ENCODE data around the gene UBE2G1. TPM values are rescaled to one million over a fixed set of nuclear protein-coding genes. Genes with fewer than 3 reads are reported as not detected.

The UBE2G1 gene
- total and polyA plus RNA-seq, 2 of the 8 experiments (the other 6 are each of a cell fraction or from before 2014, with no cell fraction given), result 73.9 to 170 TPM

DNA sequence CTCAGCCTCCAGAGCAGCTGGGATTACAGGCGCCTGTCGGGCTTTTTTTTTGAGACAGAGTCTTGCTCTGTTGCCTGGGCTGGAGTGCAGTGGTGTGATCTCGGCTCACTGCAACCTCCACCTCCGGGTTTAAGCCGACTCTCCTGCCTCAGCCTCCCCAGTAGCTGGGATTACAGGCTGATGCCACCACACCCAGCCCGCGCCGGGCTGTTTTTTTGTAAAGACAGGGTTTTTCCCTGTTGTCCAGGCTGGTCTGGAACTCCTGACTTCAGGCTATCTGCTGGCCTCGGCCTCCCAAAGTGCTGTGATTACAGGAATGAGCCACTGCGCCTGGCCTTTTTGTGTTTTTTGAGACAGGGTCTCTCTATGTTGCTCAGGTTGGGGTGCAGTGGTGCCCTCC is 39.9 kb upstream of the UBE2G1 start:
- no peaks in the 10 kb centered on the region for H3K27me3 ChIP-seq (replicated peaks in 1 of 4; ENCODE audit: control insufficient read depth in 3 of 4, extremely low read depth in 1 of 4, insufficient read depth in 3 of 4, low read length in 3 of 4)
- no peak overlapping the region for H3K9ac ChIP-seq (replicated peaks in 1 of 4; ENCODE audit: extremely low read depth in 1 of 4, low read depth in 3 of 4, low read length in 3 of 4)
- ChIA-PET POLR2A (ENCODE audit: partially characterized antibody) (interaction anchor here (0.6 to 3.6 kb wide), 5 partner anchors 10 to 243 kb away, joined by 3 to 26 read pairs (median 4); partner anchors contain the start of gene UBE2G1), CTCF (ENCODE audit: partially characterized antibody) (interaction anchor here (0.6 to 4.4 kb wide), 7 partner anchors 11 to 190 kb away, joined by 3 to 23 read pairs (median 7); no protein-coding TSS in a partner anchor)
- no peak overlapping the region; the same call in 1 of the 2 replicates for H4K8ac ChIP-seq (ENCODE audit: extremely low read depth, insufficient read depth, low read length)
- no peak overlapping the region for H2BK15ac ChIP-seq (ENCODE audit: low read length)
- H3K4me1 ChIP-seq (replicated peaks in 1 of 4; ENCODE audit: control insufficient read depth in 3 of 4, insufficient read depth in 4 of 4, low read length in 3 of 4), result peaks cover 0 to 3% (median 1%) of the 10 kb centered on the region in 4 experiments; a peak in 1 of 7 replicates
- H2BK20ac ChIP-seq (ENCODE audit: low read length), result no peak overlapping the region
- no peak overlapping the region for H3K27ac ChIP-seq (ENCODE audit: low read depth, low read length)
- 0 out of 2 replicates have a peak overlapping the region, but pooled peaks have one; percentile 0 for H2BK5ac ChIP-seq (ENCODE audit: low read depth, low read length)
- FAIRE-seq, result no peak
- H4K91ac ChIP-seq (replicated peaks; ENCODE audit: insufficient read length, low read length), result no peak overlapping the region
- DNase-seq (ENCODE audit: low read depth in 1 of 2, low spot score in 2 of 2), result no peak
- no peaks in the 10 kb centered on the region for H3K36me3 ChIP-seq (ENCODE audit: control insufficient read depth in 2 of 4, insufficient read depth in 4 of 4, low read length in 3 of 4)
- H3K4me3 ChIP-seq (ENCODE audit: extremely low read depth in 1 of 4, insufficient read depth in 2 of 4, low read depth in 3 of 4, low read length in 4 of 4), result no peak overlapping the region
- no peaks in the 10 kb centered on the region for H3K79me2 ChIP-seq (ENCODE audit: control insufficient read depth in 1 of 2, insufficient read depth in 2 of 2, low read length in 2 of 2)
- H2AK5ac ChIP-seq (ENCODE audit: low read depth, low read length), result no peak overlapping the region
- no peaks in the 10 kb centered on the region for H4K20me1 ChIP-seq (replicated peaks in 1 of 2; ENCODE audit: control insufficient read depth in 1 of 2, insufficient read depth in 2 of 2, low read length in 2 of 2)
- TF ChIP-seq MAFK (IDR thresholded peaks at IDR 0.05; ENCODE audit: low read depth, low read length), result no peak
- TF ChIP-seq RAD21 (IDR thresholded peaks at IDR 0.05 in 1 of 2, conservative IDR thresholded peaks at IDR 0.05 in 1 of 2; ENCODE audit: low read depth in 2 of 2, low read length in 2 of 2), result peak in 1 of 2 experiments; percentile 25; a peak in 1 of 4 replicates
- TF ChIP-seq NANOG (IDR thresholded peaks at IDR 0.05; ENCODE audit: insufficient read depth, low read depth, low read length, poor library complexity, severe bottlenecking), result no peak
- TF ChIP-seq, protein P1, sequence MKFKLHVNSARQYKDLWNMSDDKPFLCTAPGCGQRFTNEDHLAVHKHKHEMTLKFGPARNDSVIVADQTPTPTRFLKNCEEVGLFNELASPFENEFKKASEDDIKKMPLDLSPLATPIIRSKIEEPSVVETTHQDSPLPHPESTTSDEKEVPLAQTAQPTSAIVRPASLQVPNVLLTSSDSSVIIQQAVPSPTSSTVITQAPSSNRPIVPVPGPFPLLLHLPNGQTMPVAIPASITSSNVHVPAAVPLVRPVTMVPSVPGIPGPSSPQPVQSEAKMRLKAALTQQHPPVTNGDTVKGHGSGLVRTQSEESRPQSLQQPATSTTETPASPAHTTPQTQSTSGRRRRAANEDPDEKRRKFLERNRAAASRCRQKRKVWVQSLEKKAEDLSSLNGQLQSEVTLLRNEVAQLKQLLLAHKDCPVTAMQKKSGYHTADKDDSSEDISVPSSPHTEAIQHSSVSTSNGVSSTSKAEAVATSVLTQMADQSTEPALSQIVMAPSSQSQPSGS (IDR thresholded peaks at IDR 0.05; ENCODE audit: low read length), result no peak
- no peak for TF ChIP-seq SP1 (IDR thresholded peaks at IDR 0.05; ENCODE audit: low read depth, low read length)
- no peak for TF ChIP-seq SP4 (IDR thresholded peaks at IDR 0.05; ENCODE audit: low read length)
- H3K18ac ChIP-seq (ENCODE audit: extremely low read depth, low read length), result no peak overlapping the region; the same call in 1 of the 2 replicates
- no peak overlapping the region for H3K56ac ChIP-seq (replicated peaks; ENCODE audit: insufficient read length, low read depth, low read length)
- H3K9me3 ChIP-seq (ENCODE audit: insufficient read depth in 2 of 2, low read depth in 1 of 2, low read length in 1 of 2), result no peaks in the 10 kb centered on the region
- no peak overlapping the region for H2BK120ac ChIP-seq (replicated peaks; ENCODE audit: low read depth, low read length)
- no peak overlapping the region for H3K23ac ChIP-seq (ENCODE audit: insufficient read length)
- WGBS, 2 experiments (ENCODE audit: extremely low coverage in 1 of 2, insufficient coverage in 1 of 2, insufficient read length in 1 of 2, insufficient replicate concordance in 2 of 2, low coverage in 1 of 2, low lambda C conversion rate in 2 of 2, missing lambda C conversion rate in 1 of 2), result 95% methylated on average over 10 of the region's 10 CpGs; no CpG with 5 or more reads in 1 of the 2 experiments
- no peak overlapping the region for H4K5ac ChIP-seq (ENCODE audit: insufficient read length, low read depth, low read length)
- no peak overlapping the region for H3K4ac ChIP-seq (replicated peaks; ENCODE audit: insufficient read length, low read depth, low read length)
- H3K79me1 ChIP-seq (ENCODE audit: low read depth, low read length), result no peaks in the 10 kb centered on the region
- no peak overlapping the region for H3K4me2 ChIP-seq (ENCODE audit: insufficient read depth in 1 of 2, low read depth in 2 of 2, low read length in 2 of 2)
- no peak overlapping the region for H3K14ac ChIP-seq (ENCODE audit: insufficient read length)
- no peak overlapping the region; the same call in 1 of the 2 replicates for H2BK12ac ChIP-seq (ENCODE audit: low read depth, low read length)
- no peak overlapping the region for H2AFZ ChIP-seq (ENCODE audit: low read length)
- H3K23me2 ChIP-seq (ENCODE audit: low read depth, low read length), result no peaks in the 10 kb centered on the region

Data from H1 (cell line).